HG03025 (cell line): Measurements from ENCODE around the gene SOAT2.
"Not testable (repeated sequence)": the region's sequence is repeated elsewhere in the genome, so short reads cannot be mapped to it uniquely, and the experiment has no call there.

Experiments used
- ATAC-seq: cut with Tn5 transposase; IDR thresholded peaks from one replicate; pipeline ENCODE4 v1.9.1; 2021; ENCODE audit warnings: mild to moderate bottlenecking, moderate library complexity; ENCODE audit not compliant: unreplicated experiment, low FRiP score

SOAT2 gene

DNA sequence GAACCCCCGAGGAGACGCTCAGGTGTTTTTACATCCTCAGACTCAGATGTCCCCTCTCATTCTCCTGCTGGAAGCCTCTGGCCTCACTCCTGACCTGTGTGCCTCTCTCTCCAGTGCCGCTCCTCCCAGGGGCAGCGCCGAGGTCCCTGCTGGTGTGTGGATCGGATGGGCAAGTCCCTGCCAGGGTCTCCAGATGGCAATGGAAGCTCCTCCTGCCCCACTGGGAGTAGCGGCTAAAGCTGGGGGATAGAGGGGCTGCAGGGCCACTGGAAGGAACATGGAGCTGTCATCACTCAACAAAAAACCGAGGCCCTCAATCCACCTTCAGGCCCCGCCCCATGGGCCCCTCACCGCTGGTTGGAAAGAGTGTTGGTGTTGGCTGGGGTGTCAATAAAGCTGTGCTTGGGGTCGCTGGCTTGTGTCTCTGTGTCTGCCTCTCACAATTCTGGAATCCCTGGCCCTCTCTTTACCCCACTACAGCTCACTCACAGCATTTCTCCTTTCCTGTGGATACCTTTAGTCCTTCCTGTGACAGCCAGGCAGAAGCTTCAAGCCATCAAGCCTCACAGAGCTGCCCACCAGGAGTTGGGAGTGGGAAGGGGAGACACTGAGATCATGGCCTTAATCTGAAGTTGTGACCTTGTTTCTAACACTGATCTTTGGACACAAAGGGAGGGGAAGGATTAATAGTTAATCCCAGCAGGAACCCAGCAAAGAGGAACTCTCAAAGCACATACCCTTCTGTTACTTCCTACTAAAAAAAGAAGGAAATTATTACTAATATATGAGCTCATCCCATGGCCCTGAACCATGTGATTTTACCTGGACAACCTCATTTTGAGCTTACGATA, 1.1 kb upstream of the SOAT2 start:
- ATAC-seq: no peak

GRCh38 chr12:53103860-53104305, 597 bp downstream of the SOAT2 start:
- ATAC-seq: no peak

DNA sequence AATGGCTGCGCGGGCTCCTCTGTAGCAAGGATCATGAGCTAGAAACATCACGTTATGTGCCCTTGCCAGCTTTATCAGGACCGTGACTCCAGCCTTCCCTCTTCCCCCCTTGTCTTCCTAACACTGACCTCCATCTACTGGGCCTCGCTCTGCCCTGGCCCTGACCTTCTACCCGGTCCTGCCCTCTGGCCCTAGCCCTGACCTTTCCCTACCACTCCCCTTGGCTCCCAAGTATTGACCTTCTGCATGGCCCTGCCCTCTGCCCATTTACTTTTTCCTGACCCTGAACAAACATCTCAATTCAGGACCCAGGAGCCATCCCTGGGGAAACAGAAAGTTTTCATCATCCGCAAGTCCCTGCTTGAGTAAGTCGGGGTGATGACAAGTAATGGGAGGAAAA, 2.0 kb downstream of the SOAT2 start:
- ATAC-seq: no peak

- no peak for ATAC-seq
Observed at GRCh38 chr12:53105712-53106439, 2.6 kb downstream of the SOAT2 start.

DNA sequence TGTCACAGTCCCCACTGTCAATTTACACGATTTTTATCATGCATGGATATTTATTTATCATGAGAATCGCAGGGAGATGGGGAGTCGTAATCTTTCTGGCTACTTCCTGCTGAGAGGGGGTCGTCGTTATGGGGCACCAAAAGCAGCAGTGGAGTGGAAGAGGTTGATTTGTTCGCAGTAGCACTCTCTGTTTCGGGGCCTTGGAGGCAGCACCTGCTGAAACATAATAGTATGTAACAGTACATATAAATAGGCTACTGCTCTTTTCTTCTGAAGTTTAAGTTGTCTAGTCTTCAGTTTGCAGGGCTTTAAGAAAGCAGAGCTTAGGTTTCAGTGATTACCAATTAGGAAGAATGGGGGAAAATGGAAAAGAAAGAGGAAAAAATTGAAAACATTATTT, 3.8 kb downstream of the SOAT2 start:
- no peak for ATAC-seq

- ATAC-seq: not testable (repeated sequence)
Observed at GRCh38 chr12:53112431-53112830, 9.1 kb downstream of the SOAT2 start.

DNA sequence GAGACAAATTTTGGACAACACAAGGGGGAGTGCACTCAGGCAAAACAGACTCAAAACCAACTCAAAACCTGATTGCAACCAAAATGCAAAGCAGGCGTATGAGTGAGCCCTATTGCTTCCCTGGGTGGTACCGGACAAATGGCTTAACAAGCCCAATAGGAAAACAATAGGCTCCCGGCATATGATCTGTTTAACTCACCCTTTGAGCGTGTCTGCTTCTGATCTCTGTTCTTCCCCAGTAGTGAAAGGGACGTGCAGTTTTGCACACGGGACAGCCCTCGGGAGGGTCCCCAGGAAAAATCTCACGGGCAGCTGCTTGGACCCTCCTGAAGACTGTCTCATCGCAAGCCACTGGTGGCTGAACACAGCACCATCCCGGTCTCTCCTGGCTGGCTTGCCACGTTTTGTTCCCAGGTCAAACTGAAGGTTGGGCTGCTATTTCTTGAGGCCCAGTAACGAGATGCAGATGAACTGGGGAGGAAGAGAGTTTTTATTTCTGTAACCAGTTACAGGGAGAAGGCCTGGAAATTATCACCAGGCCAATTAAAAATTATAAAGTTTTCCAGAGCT, 9.9 kb downstream of the SOAT2 start:
- no peak for ATAC-seq

DNA sequence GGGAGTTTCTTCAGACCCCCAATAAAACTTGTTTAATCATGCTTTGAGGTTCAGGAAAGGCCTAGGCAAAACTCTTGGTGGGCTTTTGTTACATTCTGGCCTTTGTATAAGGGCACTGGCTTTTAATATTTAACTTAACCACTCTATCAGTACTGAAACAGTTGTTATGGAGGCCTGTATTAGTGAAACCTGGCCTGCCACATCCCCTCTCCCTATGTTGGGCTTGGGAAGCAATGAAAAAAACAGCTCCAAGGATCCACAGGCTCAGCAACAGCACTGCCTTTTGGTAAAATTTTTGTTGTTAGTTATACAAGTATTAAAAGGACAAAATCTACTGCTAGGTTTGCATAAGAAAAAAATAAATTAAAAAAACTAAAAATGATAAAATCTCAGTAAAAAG, 10.7 kb downstream of the SOAT2 start:
- ATAC-seq: no peak

DNA sequence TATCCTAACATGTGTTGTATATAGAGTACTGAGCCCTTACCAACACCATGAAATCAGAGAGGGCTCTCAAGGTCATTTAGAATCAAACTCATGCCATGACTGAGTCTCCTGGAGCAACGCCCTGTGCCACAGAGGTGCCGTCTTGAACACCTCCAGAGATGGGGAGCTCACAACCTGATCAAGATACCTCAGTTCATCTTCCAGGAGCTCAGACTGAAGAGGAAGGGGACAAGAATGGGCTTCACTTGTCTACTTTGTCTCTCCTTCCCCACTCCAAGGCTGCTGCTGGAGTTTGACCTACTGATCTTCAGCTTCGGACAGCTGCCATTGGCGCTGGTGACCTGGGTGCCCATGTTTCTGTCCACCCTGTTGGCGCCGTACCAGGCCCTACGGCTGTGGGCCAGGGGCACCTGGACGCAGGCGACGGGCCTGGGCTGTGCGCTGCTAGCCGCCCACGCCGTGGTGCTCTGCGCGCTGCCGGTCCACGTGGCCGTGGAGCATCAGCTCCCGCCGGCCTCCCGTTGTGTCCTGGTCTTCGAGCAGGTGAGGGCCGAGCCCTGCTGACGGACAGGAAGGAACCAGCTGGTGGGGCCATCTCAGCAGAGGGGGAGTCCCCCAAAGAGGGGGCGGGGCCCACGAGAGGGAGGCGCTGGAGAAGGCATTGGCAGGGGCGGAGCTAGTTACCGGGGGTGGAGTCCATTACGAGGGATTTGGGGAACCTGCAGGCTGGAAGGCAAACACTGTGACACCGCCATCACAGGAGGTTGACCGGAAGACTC, 12.0 kb downstream of the SOAT2 start:
- ATAC-seq: no peak

GRCh38 chr12:53115891-53116648, 12.8 kb downstream of the SOAT2 start:
- ATAC-seq: no peak

DNA sequence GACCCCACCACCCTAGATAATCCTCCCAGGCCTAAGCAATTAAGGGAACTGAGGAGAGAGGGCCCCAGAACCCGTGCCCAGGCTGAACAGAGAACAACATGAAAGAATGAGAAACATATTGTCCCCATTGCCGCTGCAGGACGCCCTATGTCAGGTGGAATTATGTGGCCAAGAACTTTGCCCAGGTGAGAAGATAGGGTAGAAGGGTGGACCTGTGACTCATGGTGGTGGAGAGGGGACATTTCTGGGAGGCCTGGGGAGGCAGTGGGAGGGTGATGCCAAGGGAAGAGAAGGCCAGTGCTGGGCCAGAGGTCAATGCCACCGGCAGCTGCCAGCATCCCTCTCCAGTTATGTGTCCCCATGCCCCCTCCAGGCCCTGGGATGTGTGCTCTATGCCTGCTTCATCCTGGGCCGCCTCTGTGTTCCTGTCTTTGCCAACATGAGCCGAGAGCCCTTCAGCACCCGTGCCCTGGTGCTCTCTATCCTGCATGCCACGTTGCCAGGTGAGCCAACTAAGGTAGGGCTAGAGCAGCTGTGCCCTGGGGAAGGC, 15.5 kb downstream of the SOAT2 start:
- no peak for ATAC-seq

GRCh38 chr12:53120685-53121525, 17.6 kb downstream of the SOAT2 start:
- ATAC-seq: no peak

DNA sequence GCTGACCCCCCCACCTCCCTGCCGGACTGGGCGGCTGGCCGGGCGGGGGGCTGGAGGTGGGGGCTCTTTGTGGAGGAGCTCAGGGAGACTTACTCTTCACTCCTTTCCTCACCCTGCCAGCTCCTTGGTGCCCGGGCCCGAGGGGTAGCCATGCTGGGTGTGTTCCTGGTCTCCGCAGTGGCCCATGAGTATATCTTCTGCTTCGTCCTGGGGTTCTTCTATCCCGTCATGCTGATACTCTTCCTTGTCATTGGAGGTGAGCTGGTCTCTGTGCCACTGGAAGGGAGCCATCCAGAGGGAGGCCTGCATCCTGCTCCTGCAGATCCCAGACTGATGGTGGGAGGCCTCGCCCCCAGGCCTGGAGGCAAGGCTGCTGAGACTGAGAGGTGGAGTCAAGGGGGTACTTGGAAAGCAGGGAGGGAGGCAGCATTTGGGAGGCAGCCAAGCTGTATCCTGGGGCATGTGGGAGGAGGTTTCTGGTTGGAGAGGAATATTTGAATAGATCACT, 19.7 kb downstream of the SOAT2 start:
- no peak for ATAC-seq

DNA sequence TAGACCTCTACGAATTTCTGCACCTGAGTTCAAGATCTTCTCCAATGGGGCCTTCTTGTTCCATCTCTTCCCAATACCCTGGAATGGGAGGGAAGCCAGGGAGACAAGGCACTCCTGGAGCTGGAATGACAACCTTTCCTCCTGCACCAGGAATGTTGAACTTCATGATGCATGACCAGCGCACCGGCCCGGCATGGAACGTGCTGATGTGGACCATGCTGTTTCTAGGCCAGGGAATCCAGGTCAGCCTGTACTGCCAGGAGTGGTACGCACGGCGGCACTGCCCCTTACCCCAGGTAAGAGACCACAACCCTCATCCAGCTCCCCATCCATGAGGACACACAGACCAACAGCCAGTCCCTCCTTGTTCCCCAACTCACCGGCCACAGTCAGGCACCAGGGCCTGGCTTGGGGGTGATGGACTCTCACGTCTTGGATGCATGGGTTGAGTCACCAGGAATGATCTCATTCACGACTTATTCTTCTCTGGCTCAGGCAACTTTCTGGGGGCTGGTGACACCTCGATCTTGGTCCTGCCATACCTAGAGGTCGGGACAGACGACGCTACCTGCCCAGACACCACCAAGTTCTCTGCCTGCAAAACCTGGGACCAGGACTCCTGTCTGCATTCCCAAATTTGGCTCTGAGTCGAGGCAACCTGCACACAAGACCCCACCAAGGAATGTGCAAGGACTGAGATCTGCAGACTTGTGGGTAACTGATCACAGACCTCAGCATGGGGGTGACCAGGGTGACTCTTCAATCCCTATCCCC, 20.5 kb downstream of the SOAT2 start:
- no peak for ATAC-seq

GRCh38 chr12:53124352-53124723, 21.1 kb downstream of the SOAT2 start:
- no peak for ATAC-seq

DNA sequence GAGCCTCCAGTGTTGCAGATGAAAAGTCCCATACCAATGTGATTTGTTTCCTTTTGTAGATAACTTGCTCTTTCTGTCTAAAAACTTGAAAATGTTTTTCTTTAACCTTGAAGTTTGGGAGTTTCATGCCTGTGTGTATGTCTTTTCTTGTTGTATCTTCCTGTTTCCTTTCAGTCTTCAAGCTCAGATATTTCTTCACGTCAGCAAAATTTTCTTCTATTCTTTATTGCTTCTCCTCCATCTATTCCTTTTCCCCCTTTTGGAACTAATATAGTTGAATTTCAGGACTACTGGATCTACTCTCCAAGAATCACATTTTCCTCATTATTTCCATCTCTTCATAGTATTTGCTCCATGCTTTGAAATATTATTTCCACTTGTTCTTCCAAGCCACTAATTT, 23.9 kb downstream of the SOAT2 start:
- ATAC-seq: no peak

GRCh38 chr12:53128780-53129569, 25.7 kb downstream of the SOAT2 start:
- ATAC-seq: no peak
